Stimulated activated CD4-positive, alpha-beta T cell treated with anti-CD3 and anti-CD28 coated beads, Interleukin-4, amount 100 ng/mL, for 4 hours (primary cell): ENCODE data around the gene ARHGAP33.
A peak's percentile ranks its signal among the peaks of the same experiment; 100 is the strongest.
"Not testable (repeated sequence)": the region's sequence is repeated elsewhere in the genome, so short reads cannot be mapped to it uniquely, and the experiment has no call there.

Experiments
- DNase-seq, 2 experiments: peaks; one replicate each; pipeline ENCODE4 v3.0.0-alpha.2; 2020

The ARHGAP33 gene

GRCh38 chr19:35756377-35757230 lies 18.8 kb upstream of the ARHGAP33 start, which contains the start of gene HSPB6:
HSPB6 (minus strand) TSS chr19:35757029; CDS start chr19:35757008, 21 bp downstream.
- no peak for DNase-seq

- no peak for DNase-seq
Measured at GRCh38 chr19:35757231-35757748, 18.1 kb upstream of the ARHGAP33 start.

- peak; percentile 95 to 99 for DNase-seq
Measured at GRCh38 chr19:35757749-35758608, 17.4 kb upstream of the ARHGAP33 start, which contains the start of gene PROSER3. PROSER3 (plus strand) TSS chr19:35758176; CDS start chr19:35758216, 40 bp downstream.

GRCh38 chr19:35759697-35760096 lies 15.7 kb upstream of the ARHGAP33 start:
- DNase-seq = no peak

GRCh38 chr19:35760711-35761349 lies 14.5 kb upstream of the ARHGAP33 start:
- DNase-seq = no peak

GRCh38 chr19:35764432-35765315 lies 10.7 kb upstream of the ARHGAP33 start:
- no peak for DNase-seq

- DNase-seq = no peak
Measured at GRCh38 chr19:35766571-35767104, 8.7 kb upstream of the ARHGAP33 start.

- no peak for DNase-seq
Measured at GRCh38 chr19:35767288-35768081, 7.9 kb upstream of the ARHGAP33 start.

GRCh38 chr19:35768082-35768421 lies 7.3 kb upstream of the ARHGAP33 start:
- DNase-seq = no peak

- not testable (repeated sequence) for DNase-seq
Measured at GRCh38 chr19:35772362-35772761, 3.0 kb upstream of the ARHGAP33 start.

- no peak for DNase-seq
Measured at GRCh38 chr19:35773020-35773806, 2.2 kb upstream of the ARHGAP33 start.

GRCh38 chr19:35774274-35775045 lies 904 bp upstream of the ARHGAP33 start:
- no peak for DNase-seq

GRCh38 chr19:35775046-35775297 lies 392 bp upstream of the ARHGAP33 start:
- DNase-seq = no peak

GRCh38 chr19:35776102-35776788 lies 881 bp downstream of the ARHGAP33 start:
- DNase-seq = no peak

GRCh38 chr19:35777086-35777841 lies 1.9 kb downstream of the ARHGAP33 start:
- no peak for DNase-seq

- DNase-seq = no peak
Measured at GRCh38 chr19:35777961-35778360, 2.6 kb downstream of the ARHGAP33 start.

GRCh38 chr19:35779033-35779432 lies 3.7 kb downstream of the ARHGAP33 start:
- DNase-seq = no peak

- no peak for DNase-seq
Measured at GRCh38 chr19:35780058-35780457, 4.7 kb downstream of the ARHGAP33 start.
